ENCODE measurements around the gene REG3G. TPM values are rescaled to one million over a fixed set of nuclear protein-coding genes. Genes with fewer than 3 reads are reported as not detected.

Gene REG3G
- total RNA-seq, 2 donors from 2014 or later = not detected

GRCh38 chr2:78982638-78983330 lies 42.7 kb upstream of the REG3G start:
- H3K36me3 Mint-ChIP-seq (ENCODE audit: low read depth) = no peaks in the 10 kb centered on the region
- Histone ChIP-seq H3K9ac (ENCODE audit: extremely low read depth, low read length, poor library complexity, severe bottlenecking) (no peak overlapping the region), H3K27me3 (ENCODE audit: control insufficient read depth, insufficient read depth, low read length, poor library complexity, severe bottlenecking) (peaks cover 9% of the 10 kb centered on the region), H3K9me3 (ENCODE audit: control insufficient read depth, low read length) (no peaks in the 10 kb centered on the region), H3K4me1 (ENCODE audit: control insufficient read depth, insufficient read depth, low read length) (no peaks in the 10 kb centered on the region), H3K4me3 (ENCODE audit: low read length) (no peak overlapping the region), H3K36me3 (ENCODE audit: control insufficient read depth, insufficient read depth, low read length) (no peaks in the 10 kb centered on the region), H3K27ac (ENCODE audit: low read depth, low read length) (no peak overlapping the region)
- no peaks in the 10 kb centered on the region for H3K9me3 Mint-ChIP-seq
- 92% methylated on average over 4 of the region's 4 CpGs; no CpG with 5 or more reads in 1 of the 2 experiments for WGBS, 2 experiments (ENCODE audit: insufficient coverage in 1 of 2, insufficient read length in 1 of 2)
- H3K4me1 Mint-ChIP-seq = peaks cover 26% of the 10 kb centered on the region
- H3K27me3 Mint-ChIP-seq (ENCODE audit: insufficient read depth) = peaks cover 3% of the 10 kb centered on the region
- H3K4me3 Mint-ChIP-seq = no peak overlapping the region
- DNase-seq = no peak
- H3K27ac Mint-ChIP-seq = no peak overlapping the region
- TF ChIP-seq, protein P1, sequence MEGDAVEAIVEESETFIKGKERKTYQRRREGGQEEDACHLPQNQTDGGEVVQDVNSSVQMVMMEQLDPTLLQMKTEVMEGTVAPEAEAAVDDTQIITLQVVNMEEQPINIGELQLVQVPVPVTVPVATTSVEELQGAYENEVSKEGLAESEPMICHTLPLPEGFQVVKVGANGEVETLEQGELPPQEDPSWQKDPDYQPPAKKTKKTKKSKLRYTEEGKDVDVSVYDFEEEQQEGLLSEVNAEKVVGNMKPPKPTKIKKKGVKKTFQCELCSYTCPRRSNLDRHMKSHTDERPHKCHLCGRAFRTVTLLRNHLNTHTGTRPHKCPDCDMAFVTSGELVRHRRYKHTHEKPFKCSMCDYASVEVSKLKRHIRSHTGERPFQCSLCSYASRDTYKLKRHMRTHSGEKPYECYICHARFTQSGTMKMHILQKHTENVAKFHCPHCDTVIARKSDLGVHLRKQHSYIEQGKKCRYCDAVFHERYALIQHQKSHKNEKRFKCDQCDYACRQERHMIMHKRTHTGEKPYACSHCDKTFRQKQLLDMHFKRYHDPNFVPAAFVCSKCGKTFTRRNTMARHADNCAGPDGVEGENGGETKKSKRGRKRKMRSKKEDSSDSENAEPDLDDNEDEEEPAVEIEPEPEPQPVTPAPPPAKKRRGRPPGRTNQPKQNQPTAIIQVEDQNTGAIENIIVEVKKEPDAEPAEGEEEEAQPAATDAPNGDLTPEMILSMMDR (conservative IDR thresholded peaks at IDR 0.05) = no peak

- Histone ChIP-seq H3K36me3 (ENCODE audit: control insufficient read depth, insufficient read depth, low read length) (no peaks in the 10 kb centered on the region), H3K4me3 (ENCODE audit: low read length) (no peak overlapping the region), H3K9ac (ENCODE audit: extremely low read depth, low read length, poor library complexity, severe bottlenecking) (no peak overlapping the region), H3K4me1 (ENCODE audit: control insufficient read depth, insufficient read depth, low read length) (peaks cover 4% of the 10 kb centered on the region), H3K27ac (ENCODE audit: low read depth, low read length) (no peak overlapping the region), H3K27me3 (ENCODE audit: control insufficient read depth, insufficient read depth, low read length, poor library complexity, severe bottlenecking) (peaks cover 9% of the 10 kb centered on the region), H3K9me3 (ENCODE audit: control insufficient read depth, low read length) (no peaks in the 10 kb centered on the region)
- 96 to 100% methylated on average over 6 to 7 of the region's 7 CpGs for WGBS, 2 experiments (ENCODE audit: insufficient coverage in 1 of 2, insufficient read length in 1 of 2)
- H3K36me3 Mint-ChIP-seq (ENCODE audit: low read depth) = no peaks in the 10 kb centered on the region
- H3K27me3 Mint-ChIP-seq (ENCODE audit: insufficient read depth) = peaks cover 3% of the 10 kb centered on the region
- DNase-seq = no peak
- no peak overlapping the region for H3K27ac Mint-ChIP-seq
- TF ChIP-seq, protein P1 (conservative IDR thresholded peaks at IDR 0.05) = no peak
- no peaks in the 10 kb centered on the region for H3K9me3 Mint-ChIP-seq
- H3K4me3 Mint-ChIP-seq = no peak overlapping the region
- peaks cover 14% of the 10 kb centered on the region for H3K4me1 Mint-ChIP-seq
Measured at GRCh38 chr2:78984386-78984785, 41.1 kb upstream of the REG3G start.

- H3K27me3 Mint-ChIP-seq (ENCODE audit: insufficient read depth) = peaks cover 2% of the 10 kb centered on the region
- H3K9me3 Mint-ChIP-seq = no peaks in the 10 kb centered on the region
- H3K36me3 Mint-ChIP-seq (ENCODE audit: low read depth) = no peaks in the 10 kb centered on the region
- Histone ChIP-seq H3K4me1 (ENCODE audit: control insufficient read depth, insufficient read depth, low read length) (peaks cover 4% of the 10 kb centered on the region), H3K27ac (ENCODE audit: low read depth, low read length) (no peak overlapping the region), H3K9me3 (ENCODE audit: control insufficient read depth, low read length) (no peaks in the 10 kb centered on the region), H3K36me3 (ENCODE audit: control insufficient read depth, insufficient read depth, low read length) (no peaks in the 10 kb centered on the region), H3K4me3 (ENCODE audit: low read length) (no peak overlapping the region), H3K9ac (ENCODE audit: extremely low read depth, low read length, poor library complexity, severe bottlenecking) (no peak overlapping the region), H3K27me3 (ENCODE audit: control insufficient read depth, insufficient read depth, low read length, poor library complexity, severe bottlenecking) (peaks cover 1% of the 10 kb centered on the region)
- H3K27ac Mint-ChIP-seq = no peak overlapping the region
- TF ChIP-seq, protein P1 (conservative IDR thresholded peaks at IDR 0.05) = no peak
- no peak overlapping the region for H3K4me3 Mint-ChIP-seq
- H3K4me1 Mint-ChIP-seq = peaks cover 14% of the 10 kb centered on the region
- 80 to 93% methylated on average over 1 of the region's 1 CpG for WGBS, 2 experiments (ENCODE audit: insufficient coverage in 1 of 2, insufficient read length in 1 of 2)
- DNase-seq = no peak
Measured at GRCh38 chr2:78985558-78985957, 39.9 kb upstream of the REG3G start.
